HG03280 (cell line): ENCODE measurements around the gene IHH.
A peak's percentile ranks its signal among the peaks of the same experiment; 100 is the strongest.

Experiments used
- ATAC-seq: cut with Tn5 transposase; IDR thresholded peaks from one replicate; pipeline ENCODE4 v1.9.1; 2021; ENCODE audit warnings: mild to moderate bottlenecking, moderate library complexity; ENCODE audit not compliant: unreplicated experiment

IHH gene

DNA sequence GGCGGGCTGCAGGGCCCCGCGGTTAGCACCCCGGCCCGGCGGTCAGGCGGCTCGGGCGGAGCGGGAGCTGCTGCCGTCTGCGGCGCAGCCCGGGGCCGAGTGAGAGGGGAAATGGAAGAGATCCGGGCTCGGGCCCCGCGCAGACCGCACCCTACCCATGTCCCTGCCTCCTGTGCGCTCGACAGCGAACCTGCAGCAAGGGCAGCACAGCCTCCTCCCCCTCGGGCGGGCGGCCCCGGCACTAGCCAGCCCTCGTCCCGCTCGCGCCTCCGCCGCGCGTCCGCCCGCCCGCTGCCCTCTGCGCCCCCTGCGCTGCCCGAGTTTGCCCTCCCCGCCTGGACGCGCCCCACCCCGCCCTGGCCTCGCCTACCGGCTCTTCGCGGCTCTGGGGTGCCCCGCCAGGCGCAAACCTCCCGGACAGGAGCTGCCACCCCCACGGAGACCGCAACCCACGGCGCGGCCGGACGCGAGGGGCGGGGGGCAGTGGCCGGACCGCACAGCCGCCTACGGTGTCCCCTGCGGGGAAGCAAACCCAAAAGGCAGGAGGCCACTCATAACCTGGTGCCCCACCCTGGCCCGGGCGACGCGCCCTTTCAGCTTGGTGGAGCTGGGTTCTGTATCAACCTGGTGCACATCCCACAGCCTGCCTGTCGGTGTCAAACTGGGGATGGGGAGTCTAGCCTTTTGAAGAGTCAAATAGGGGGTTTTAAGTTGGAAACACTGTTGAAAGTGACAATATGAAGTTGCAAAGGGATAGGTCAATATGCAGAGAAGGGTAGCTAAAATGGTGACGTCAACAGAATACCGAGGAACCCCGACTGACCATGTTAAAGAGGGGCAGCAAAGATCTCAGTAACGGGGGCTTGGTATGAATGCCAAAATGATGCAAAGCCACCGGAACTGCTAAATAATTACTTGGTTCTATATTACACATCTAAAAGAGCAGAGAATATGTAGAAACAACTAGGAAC, at the start of gene IHH:
TSS of gene IHH (minus strand) at position 101 of the 971 bp plus-strand sequence. CDS start 454 bp downstream, outside the sequence.
- no peak for ATAC-seq

DNA sequence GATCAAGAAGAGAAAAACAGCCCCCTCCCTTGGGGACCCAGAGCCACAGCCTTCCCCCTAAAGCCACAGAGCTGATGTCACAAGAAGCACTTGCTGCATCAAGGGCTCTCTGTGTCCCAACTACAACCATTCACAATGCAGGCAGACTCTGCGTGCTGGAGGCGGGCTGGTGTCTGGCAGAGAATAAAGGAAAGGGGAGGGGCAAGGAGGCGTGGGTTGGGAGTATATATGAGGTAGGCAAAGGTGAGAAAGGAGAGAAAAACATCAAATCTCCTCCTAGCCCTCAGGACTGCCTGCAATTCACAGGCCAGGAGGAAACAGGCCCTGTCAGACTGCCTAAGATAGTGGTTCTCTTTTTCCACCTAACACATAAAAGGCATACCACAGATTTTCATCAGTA, 48.8 kb upstream of the IHH start:
- no peak for ATAC-seq

DNA sequence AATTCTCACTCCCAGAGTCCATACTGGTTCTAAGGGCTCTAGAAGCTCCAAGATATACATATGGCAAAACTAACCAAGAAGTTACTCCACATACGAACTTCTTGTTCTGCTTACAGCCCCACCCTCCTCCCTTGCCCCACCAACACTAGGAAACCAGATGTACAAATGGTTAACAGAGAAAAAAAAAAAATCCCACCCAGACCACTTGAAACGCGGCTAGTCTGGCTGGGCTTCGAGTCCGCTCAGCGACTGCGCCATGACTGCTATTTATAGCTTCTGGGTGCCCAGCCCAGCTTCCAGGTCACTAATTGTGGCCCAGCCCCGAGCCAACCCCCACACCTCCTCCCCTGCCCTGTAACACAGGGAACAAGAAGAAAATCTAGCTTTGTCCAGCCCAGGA, 47.0 kb upstream of the IHH start:
- no peak for ATAC-seq

DNA sequence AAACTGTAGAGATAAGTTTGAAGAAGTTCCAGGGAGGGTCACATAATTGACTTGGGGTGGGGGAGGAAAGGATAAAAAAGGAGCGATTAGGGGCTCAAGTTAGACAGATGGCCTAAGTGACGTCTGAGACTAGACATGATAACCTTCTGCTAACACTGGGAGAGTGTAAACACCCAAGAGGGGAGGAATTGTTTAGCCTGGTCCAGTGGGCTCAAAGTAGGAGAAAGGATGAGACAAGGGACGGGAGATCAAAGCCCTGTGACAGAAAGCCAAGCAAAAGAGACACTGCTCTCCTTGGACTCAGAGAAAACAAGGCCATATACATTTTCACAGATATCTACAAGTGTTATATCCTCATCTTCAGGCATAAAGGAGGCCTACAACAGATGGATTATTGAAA, 45.5 kb upstream of the IHH start:
- no peak for ATAC-seq

DNA sequence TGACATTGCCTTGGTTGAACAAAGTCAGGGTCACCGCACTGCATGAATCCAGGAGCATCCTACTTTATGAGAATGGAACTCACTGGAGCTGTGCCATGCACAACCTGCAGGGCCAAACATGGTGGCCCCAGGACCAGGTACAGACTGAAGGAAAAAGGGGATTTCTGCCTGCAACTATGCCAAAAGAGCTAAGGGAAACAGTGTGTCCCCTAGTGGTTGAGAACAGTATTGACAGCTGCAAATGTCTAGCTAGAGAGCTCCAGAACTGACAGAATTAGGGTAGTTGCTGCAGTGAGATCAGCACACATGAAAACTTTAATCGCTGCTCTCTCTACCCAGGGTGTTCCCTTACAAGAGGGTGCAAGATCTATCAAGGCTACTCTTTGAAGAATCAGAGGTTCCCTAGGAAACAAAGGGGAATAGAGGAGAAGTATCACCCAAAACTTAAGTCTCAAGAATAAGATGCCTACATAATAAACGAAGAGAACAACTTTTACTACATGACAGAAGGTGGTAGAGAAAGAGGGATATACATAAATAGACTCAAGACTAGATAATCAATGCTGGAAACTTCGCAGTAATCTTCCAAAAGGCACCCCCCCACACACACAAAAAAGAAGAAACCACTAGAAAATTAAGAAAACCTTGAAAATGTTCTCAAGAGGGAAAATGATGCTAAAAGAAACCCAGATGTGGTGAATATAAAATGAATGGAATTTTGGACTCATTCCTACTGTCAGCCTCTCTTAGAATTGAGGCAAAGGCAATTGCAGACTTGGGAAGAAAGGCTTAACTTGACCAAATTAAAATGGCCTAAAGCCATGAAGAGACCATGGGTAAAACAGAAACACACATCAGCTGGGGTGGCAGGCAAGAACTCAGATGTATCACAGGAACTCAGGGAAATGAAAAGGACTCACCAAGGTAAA, 43.6 kb upstream of the IHH start:
- peak; percentile 74 for ATAC-seq

DNA sequence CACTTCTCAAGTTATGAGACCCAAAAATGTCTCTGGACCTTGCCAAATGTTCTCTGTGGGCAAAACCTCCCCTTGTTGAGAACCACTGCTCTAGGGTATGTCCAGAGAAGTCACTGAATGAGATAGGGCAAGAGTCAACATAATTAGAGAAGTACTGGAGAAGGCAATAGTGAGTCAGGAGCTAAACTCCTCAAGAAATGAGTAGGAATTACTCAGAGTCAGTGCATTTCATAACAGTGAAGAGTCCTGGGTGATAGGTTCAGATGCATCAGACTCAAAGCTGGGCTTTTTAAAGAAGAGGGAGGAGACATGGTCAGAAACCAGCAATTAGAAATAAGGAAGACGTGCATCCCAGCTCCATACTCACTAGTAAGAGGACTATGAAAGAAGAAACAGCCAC, 38.6 kb upstream of the IHH start:
- ATAC-seq, result no peak

DNA sequence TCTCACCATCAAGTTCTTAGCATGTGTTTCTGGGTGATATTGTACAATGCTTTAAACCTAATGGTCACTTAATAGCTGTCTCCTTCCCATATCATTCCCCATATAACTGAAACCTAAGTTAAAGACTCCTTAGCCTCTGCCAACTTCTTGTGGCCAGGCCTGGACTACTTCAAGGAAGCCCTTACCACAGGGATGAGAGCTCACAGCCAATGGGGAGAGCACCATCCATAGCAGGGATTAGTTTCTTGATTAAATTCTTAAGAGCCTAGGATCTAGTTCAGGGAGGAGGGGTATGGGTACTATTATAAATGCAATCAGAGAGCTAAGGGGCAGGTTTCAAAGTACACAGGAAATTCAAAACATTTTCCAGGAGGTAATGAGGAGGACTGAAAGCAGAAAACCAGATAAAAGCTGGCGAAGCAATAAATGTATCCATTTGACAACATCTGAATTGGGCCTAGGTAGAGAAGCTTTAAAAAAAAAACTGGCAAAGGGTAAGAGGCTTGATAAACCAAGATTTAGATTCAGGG, 34.8 kb upstream of the IHH start:
- no peak for ATAC-seq

DNA sequence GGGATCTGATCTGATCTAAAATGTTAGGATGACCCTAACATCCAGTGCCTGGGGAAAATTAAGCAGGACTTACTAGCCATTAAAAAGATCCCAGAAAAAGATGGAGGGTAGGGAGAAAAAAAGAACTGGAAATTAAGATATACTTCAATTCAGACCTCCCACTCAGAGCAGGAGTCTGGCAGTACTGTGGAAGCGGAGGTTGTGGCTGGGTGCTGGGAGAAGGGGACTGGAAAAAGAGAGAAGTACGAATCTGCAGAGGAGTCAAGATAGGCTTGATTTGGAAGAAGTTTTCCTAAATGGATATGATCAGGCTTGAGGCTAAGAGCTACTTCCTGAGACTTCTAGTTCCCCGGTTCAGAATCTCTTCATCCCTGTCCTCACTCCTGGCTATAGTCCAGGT, 33.5 kb upstream of the IHH start:
- ATAC-seq, result no peak

DNA sequence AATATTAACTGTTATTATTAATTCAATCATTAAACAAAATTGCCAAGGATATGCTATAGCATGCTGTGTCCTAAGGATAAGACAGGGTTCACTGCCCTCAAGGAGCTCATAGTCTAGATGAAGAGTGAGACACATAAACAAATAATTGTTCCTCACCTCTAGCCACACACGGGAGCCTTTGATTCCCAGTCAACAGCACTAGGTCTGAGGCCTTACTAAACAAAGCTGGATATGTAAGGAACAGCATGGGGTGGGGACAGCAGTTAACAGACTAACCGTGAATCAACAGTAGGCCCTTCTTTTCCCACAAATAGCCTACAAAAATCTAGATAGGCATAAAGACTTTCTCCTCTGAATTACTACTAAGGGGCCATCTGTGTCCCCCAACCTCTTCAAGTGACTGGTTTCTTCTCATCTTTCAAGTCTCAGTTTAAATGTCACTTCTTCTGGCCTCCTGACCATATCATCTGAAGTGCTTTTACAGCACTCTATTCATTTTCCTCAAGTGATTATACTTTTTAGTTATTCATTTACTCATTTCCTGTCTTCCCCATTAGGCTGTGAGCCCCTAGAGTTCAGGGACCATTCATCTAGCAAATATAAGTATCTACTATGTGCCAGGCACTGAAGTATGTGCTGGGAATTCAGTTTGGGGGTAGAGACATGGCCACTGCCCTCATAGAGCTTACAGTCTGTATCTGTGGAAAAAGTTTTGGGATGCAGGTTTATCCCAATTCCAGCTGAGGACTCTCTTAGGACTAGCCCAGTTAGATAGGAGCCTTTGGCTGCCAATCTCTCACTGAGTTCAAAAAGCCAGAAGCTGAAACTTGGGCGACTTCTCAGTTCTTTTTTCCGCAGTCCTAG, 29.9 kb upstream of the IHH start:
- no peak for ATAC-seq

DNA sequence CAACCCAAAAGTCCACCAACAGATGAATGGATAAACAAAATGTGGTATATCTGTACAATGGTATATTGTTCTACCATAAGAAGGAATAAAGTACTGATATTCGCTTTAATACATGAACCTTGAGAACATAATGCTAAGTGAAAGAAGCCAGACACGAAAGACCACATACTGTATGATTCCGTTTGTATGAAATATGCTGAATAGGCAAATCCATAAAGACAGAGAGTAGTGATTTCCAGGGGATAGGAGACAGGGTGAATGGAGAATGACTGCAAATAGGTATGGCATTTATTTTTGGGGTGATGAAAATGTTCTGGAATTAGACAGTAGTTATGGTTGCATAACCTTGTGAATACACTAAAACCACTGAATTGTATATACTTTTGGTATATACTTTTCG, 28.6 kb upstream of the IHH start:
- no peak for ATAC-seq

DNA sequence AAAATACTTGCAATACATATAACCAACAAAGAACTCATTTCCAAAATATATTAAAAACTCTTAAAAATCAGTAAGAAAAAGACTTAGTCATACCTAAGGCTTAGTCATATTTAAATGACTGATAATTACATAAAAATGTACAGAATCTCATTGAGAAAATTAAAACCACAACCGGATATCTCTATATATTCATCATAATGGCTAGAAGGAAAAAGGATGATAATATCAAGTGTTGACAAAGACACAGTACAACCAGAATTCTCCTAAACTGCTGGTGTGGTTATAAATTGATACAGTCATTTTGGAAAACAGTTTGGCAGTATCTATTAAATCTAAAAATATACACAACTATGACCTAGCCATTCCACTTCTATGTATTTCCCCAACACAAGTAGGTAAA, 27.1 kb upstream of the IHH start:
- no peak for ATAC-seq

DNA sequence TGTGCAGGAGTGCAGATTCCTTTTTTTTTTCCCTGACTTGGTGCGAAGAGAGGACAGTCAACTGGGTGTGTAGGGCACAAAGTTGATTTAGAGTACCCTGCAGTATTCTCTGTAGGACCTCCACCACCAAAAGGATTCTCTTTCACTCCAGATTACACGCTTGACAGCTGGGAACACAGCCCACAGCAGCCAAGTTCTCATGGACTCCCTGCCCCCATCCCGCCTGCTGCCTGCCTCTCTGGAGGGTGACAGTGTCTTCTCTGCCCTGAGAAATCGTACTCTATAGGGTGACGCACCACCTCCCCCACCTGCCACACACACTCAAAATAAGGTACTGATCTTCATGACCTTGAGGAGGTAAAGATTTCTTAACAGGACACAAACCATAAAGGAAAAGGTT, 26.6 kb upstream of the IHH start:
- ATAC-seq, result no peak

DNA sequence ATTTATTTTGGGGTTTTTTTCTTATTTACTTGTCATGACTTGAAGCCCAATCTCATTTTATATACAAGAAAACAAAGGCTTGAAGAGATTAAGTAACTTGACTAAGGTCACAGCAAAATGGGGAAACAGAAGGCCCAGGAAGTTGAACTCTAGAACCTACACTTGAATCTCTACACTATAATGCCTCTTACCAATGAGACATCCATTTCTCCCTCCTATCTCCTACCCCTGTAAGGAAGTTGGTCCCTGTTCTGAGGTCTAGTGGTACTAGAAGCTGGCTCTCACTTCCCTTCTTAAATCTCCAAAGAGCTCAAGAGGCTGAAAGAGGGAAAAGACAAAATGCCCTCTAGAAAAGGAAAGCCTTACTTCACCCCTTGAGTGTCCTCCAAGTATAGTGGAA, 25.5 kb upstream of the IHH start:
- ATAC-seq, result no peak

DNA sequence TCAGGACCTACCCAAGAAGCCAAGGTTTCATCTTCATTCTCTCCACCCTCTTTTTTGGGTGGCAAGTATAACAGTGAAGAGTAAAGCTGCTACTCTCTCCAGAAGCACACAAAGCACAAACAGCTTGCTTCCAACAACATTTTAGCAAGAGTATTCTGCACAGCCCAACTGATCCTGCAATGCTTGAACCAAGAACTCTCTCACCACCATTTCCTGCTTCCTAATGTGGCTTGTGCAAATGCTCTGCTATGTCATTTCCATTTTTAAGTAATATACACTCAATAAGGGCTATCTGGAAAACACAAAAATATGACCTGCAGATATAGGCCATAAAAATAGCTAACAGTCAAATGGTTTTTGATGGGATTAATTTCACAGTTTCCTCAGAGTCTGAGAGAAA, 24.1 kb upstream of the IHH start:
- no peak for ATAC-seq

DNA sequence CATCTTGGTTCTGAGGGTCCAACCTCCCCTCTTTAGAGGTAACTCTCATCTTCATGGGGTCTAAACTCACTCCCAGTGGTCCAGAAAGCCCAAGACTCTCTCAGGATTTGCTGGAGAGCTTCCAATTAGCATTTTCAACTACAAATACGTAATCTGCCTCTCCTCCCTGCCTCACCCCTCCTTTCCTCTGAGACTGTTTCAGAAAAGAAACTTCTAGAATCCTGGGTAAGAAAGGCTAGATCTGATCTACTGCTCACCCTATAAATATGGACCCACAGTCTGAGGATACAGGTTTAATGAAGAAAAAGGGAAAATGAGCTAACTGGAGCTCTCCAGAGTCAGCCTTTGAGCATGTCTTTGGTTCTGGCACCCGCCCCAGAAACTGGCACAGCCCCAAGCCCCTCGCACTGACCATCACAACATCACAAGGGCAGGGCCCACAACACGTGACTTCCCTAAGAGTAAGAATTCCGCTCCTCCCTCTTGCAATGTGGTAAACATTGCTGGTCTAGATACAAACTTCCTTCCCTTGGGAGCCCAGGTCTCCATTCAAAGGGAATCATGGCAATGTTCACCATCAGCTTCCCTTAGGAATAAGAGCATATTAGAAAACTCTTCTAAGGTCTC, 21.7 kb upstream of the IHH start:
- no peak for ATAC-seq

DNA sequence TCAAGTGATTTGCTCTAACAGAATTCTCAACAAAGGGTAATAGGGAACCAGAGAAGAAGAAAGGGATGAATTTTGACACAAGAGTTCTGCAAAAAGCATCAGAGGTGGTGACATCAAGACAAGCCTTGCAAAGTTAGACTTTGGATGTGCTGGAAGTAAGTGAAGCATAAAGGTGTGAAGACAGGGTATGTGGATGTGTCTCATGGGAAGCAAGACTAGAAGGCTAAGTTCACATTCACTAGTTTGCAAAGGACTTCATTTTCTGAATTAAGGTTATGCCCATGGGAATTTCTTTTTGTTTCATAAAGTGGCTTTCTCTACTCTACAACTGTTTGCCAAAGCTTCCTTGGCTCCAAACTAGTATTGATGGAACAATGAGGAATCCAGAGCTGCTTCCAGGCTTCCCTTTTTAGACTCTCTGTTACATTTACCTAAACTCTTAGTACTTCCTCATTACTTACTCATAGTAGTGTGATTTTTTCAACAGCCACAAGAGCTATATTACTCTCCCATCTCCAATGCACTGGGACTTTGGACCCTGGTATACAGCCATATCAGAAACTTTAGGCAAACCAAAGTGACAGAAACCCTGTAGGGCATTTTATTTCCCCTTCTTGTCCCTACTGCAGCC, 21.1 kb upstream of the IHH start:
- ATAC-seq, result no peak

DNA sequence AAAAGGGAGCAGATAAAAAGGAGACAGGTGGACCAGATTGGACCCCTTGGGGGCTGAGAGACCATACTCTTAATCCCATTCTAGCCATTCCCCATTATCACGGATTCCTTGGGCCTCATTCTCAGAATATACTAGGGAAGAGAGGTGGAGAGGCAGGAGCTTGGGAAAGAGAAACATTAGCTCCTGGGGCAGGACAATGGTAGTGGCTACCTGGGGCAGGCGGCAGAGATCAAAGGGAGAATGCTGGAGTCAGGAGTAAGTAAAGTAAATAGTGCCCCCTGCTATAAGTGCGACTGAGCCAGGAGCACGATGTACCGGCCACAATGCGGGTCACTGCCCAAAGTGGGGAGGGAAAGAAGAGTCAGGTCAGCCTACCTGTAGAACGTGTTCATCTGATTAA, 20.4 kb upstream of the IHH start:
- no peak for ATAC-seq

DNA sequence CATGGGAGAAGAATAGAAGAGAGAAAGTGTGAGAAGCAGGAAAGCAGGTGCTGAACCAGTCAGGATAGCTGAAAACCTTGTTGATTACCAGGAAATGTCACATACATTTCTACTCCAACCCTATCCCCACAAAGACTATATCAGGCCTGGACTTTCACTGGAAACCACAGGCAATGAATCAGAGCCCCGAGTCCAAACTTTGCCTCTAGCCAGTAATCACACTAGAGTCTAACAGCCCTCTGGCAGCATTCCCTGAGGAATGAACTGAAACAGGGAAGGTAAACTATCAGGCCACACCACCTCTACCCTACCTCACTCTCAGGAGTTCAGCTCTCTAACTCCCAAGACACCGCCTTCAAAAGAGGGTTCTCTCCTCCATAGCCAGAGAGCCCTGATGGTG, 18.7 kb upstream of the IHH start:
- ATAC-seq, result no peak

DNA sequence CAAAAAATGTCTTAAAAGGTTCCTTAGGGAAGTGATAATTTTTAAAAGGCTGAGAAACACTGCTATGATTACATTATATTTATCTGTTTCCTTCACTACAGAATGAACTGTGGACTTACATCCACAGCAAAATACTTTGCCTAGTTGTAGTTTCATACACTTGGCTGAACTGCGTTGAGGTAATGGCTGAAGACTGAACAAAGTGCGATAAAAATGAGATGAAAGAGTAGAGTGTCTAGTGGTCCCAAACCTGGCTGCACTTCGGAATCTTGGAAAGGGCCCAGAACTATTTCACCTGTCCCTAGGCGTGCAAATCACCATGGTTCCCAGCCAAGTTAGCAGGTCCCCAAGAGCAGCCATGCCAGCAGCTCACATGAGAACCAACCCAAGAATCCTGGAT, 18.2 kb upstream of the IHH start:
- ATAC-seq, result no peak

DNA sequence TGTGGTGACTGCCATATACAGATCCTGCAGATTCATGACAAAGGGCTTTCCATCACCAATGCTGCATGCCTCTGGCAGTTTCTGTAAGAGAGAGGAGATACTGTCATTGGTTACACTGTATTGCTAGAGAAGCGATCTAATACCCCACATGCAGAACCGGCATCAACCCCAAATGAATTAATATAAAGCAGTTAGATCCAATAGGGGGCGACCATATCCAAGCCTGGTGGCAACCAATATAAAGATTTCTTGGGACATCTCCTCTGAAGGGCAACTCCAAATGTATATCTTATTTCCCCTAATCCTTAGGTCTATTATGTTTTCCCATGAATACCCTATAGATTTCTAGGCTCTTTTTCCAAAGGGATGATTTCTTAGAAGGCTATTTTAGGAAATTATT, 17.4 kb upstream of the IHH start:
- ATAC-seq, result no peak
